GM12878 (cell line): ENCODE results near the gene SMPD4. TPM values are rescaled to one million over a fixed set of nuclear protein-coding genes. Genes with fewer than 3 reads are reported as not detected.
"Not testable (repeated sequence)": the region's sequence is repeated elsewhere in the genome, so short reads cannot be mapped to it uniquely, and the experiment has no call there.

Experiments used
- ATAC-seq: fragments of 200-7000 bp; cut with Tn5 transposase; 3 replicates; pipeline ENCODE4 v1.9.1; 2020; ENCODE audit warnings: mild to moderate bottlenecking, moderate library complexity
- BruUV-seq: library from RNA; stranded (reverse); fragments of 400-500 nt; replicated peaks from 2 replicates; lab custom pipeline; 2021; lab: Mats Ljungman, UMichigan
- CTCF ChIA-PET: fragments of 300-600 bp; sonication (Branson Sonifier 250); formaldehyde crosslinking; extraction: SDS; loops from one replicate; lab custom pipeline; 2021; ENCODE audit warnings: inconsistent platforms; lab: Yijun Ruan, JAX
- POLR2A ChIA-PET: fragments of 350-600 bp; formaldehyde crosslinking; extraction: SDS; loops from one replicate; lab custom pipeline; 2021; ENCODE audit warnings: inconsistent platforms; lab: Charles Lee
- RAD21 ChIA-PET: fragments of 300-600 bp; sonication (Branson Sonifier 250); formaldehyde crosslinking; loops from one replicate; lab custom pipeline; 2023; ENCODE audit warnings: antibody characterized with exemption; ENCODE audit not compliant: unreplicated experiment; lab: Charles Lee
- SMC1A ChIA-PET: fragments of 300-600 bp; sonication (Branson Sonifier 250); formaldehyde crosslinking; loops from one replicate; lab custom pipeline; 2023; ENCODE audit not compliant: unreplicated experiment, uncharacterized antibody; lab: Charles Lee
- DNase-seq: peaks from one replicate; pipeline ENCODE4 v3.0.0-alpha.2; 2011; ENCODE audit warnings: low read depth, low spot score
- FAIRE-seq: peaks from 3 replicates; lab custom pipeline; 2011; peaks lifted over from hg19 to GRCh38; lab: Jason Lieb, UNC
- H2AFZ ChIP-seq: 2 replicates; pipeline ENCODE4 v1.6.0; 2011; ENCODE audit warnings: low read depth, low read length, control low read depth; ENCODE audit not compliant: control insufficient read depth
- H3K27ac ChIP-seq: 2 replicates; pipeline ENCODE4 v1.5.1; 2011; ENCODE audit warnings: control low read depth; ENCODE audit not compliant: control insufficient read depth, insufficient read depth
- H3K27me3 ChIP-seq, 2 experiments: replicated peaks in 1 of 2; 2 replicates each; pipeline versions ENCODE4 v1.6.0 to v1.6.1; 2011; ENCODE audit warnings: low read length in 1 of 2; ENCODE audit not compliant: control insufficient read depth in 2 of 2, insufficient read depth in 2 of 2
- H3K36me3 ChIP-seq, 2 experiments: 2 replicates each; pipeline ENCODE4 v1.5.1; 2011; ENCODE audit warnings: low read length in 1 of 2; ENCODE audit not compliant: control insufficient read depth in 2 of 2, insufficient read depth in 2 of 2
- H3K4me1 ChIP-seq: 2 replicates; pipeline ENCODE4 v1.6.1; 2011; ENCODE audit warnings: mild to moderate bottlenecking, low read length, moderate library complexity, mixed read lengths; ENCODE audit not compliant: control insufficient read depth, insufficient read depth
- H3K4me2 ChIP-seq: 2 replicates; pipeline ENCODE4 v1.6.0; 2011; ENCODE audit warnings: control low read depth; ENCODE audit not compliant: control insufficient read depth, insufficient read depth
- H3K4me3 ChIP-seq: fragments of 200-600 bp; sonication (generic); 2 replicates; pipeline ENCODE4 v1.5.1; 2016
- H3K79me2 ChIP-seq: 2 replicates; pipeline ENCODE4 v1.6.0; 2011; ENCODE audit warnings: low read length; ENCODE audit not compliant: control insufficient read depth, insufficient read depth
- H3K9ac ChIP-seq: 2 replicates; pipeline ENCODE4 v1.8.0; 2011; ENCODE audit warnings: low read length, control low read depth, mixed read lengths; ENCODE audit not compliant: control insufficient read depth, insufficient read depth
- H3K9me3 ChIP-seq: replicated peaks from 3 replicates; pipeline ENCODE4 v1.5.1; 2011; ENCODE audit warnings: mild to moderate bottlenecking, low read length; ENCODE audit not compliant: control insufficient read depth, insufficient read depth
- H4K20me1 ChIP-seq: 2 replicates; pipeline ENCODE4 v1.6.0; 2011; ENCODE audit not compliant: control insufficient read depth, insufficient read depth
- E2F8 ChIP-seq: fragments of 450-650 bp; IDR thresholded peaks from 2 replicates; pipeline ENCODE4 v1.6.1; 2018; ENCODE audit warnings: mild to moderate bottlenecking, low read depth, moderate library complexity; ENCODE audit not compliant: partially characterized antibody
- LARP7 ChIP-seq: fragments of 450-650 bp; IDR thresholded peaks from 2 replicates; pipeline ENCODE4 v1.6.1; 2017; ENCODE audit warnings: mild to moderate bottlenecking
- NBN ChIP-seq: fragments of 450-650 bp; IDR thresholded peaks from 2 replicates; pipeline ENCODE4 v1.6.1; 2016
- NFYA ChIP-seq: IDR thresholded peaks from 2 replicates; pipeline ENCODE4 v1.6.1; 2011; ENCODE audit warnings: low read depth, mild to moderate bottlenecking, low read length, improper control_type of control experiment, borderline replicate concordance
- NR2C2 ChIP-seq: IDR thresholded peaks from 2 replicates; pipeline ENCODE4 v1.6.1; 2011; ENCODE audit warnings: borderline replicate concordance, low read depth; ENCODE audit not compliant: control insufficient read depth, insufficient read length
- POLR2A ChIP-seq: IDR thresholded peaks from 2 replicates; pipeline ENCODE4 v1.6.1; 2011; ENCODE audit warnings: low read depth, mild to moderate bottlenecking, low read length
- POU2F2 ChIP-seq: IDR thresholded peaks from 3 replicates; pipeline ENCODE4 v1.6.1; 2011; ENCODE audit warnings: low read depth, mild to moderate bottlenecking, low read length, borderline replicate concordance
- RFX5 ChIP-seq: IDR thresholded peaks from 2 replicates; pipeline ENCODE4 v1.6.1; 2011; ENCODE audit warnings: low read depth, low read length, improper control_type of control experiment
- ZNF207 ChIP-seq: fragments of 450-650 bp; IDR thresholded peaks from 2 replicates; pipeline ENCODE4 v1.6.1; 2014; ENCODE audit warnings: antibody characterized with exemption, mild to moderate bottlenecking, borderline replicate concordance
- ZNF24 ChIP-seq: fragments of 450-650 bp; IDR thresholded peaks from 2 replicates; pipeline ENCODE4 v1.6.1; 2017; ENCODE audit warnings: antibody characterized with exemption, mild to moderate bottlenecking
- WGBS: methylation state at CpG from one replicate; pipeline ENCODE4 v1.1.6; 2016; ENCODE audit warnings: low lambda C conversion rate; ENCODE audit not compliant: insufficient replicate concordance, insufficient coverage; ENCODE audit errors: missing lambda C conversion rate; 5-methylcytosine and 5-hydroxymethylcytosine counted together
- in situ Hi-C: fragments of 300-500 bp; cut with MboI; formaldehyde crosslinking; loops from 9 replicates; pipeline ENCODE4 v1.14.3; 2018; ENCODE audit warnings: mixed read lengths
- intact Hi-C: fragments of 100-400 bp; cut with micrococcal nuclease; formaldehyde crosslinking; loops from one replicate; pipeline ENCODE4 v1.14.2; 2022; ENCODE audit not compliant: unreplicated experiment
- polyA plus RNA-seq, 11 experiments: library from polyadenylated mRNA; depleted of rRNA in 4 of 11; unstranded in 6 of 11; stranded (reverse) in 5 of 11; fragments of >200 nt; fragmentation: Nextera tagmentation in 4 of 11; fragmentation: Illumina TruSeq in 1 of 11; extraction: Ambion mirVana in 4 of 11; extraction: Trizol in 1 of 11; gene quantifications; 1 replicate in 1 of 11; 2 replicates in 10 of 11; pipeline versions ENCODE4 v1.2.1 to v1.2.3, GENCODE V29; 2011 to 2016; ENCODE audit warnings: inconsistent platforms in 2 of 11, missing spikeins in 2 of 11, low read depth in 1 of 11
- total RNA-seq, 4 experiments: library from RNA; depleted of rRNA in 3 of 4; stranded (reverse); fragments of >200 nt in 3 of 4; fragmentation: Illumina TruSeq in 1 of 4; extraction: Trizol in 1 of 4; gene quantifications; 2 replicates each; pipeline versions ENCODE4 v1.2.1 to v1.2.3, GENCODE V29; 2013 to 2021

Gene SMPD4
- total and polyA plus RNA-seq, 10 of the 15 experiments (the other 5 are each of a cell fraction or from before 2014, with no cell fraction given) = 5.0 to 82.0 (median 45.7) TPM

GRCh38 chr2:130183512-130184373, 2.3 kb upstream of the SMPD4 start:
- ChIA-PET POLR2A (interaction anchor here (0.5 kb wide), 1 partner anchor 53 kb away, joined by 4 read pairs; no protein-coding TSS in a partner anchor), CTCF (interaction anchor here (1.3 kb wide), 1 partner anchor 149 kb away, joined by 4 read pairs; no protein-coding TSS in a partner anchor), RAD21 (no interaction called here), SMC1A (no interaction called here)
- no TSS peak for BruUV-seq
- Histone ChIP-seq H3K9me3 (no peaks in the 10 kb centered on the region), H3K36me3 (no peaks in the 10 kb centered on the region; a peak in 1 of 4 replicates), H3K27ac (peak overlapping the region; percentile 70; the same call in 1 of the 2 replicates), H3K4me2 (peak overlapping the region; percentile 92), H2AFZ (no peak overlapping the region), H3K9ac (peak overlapping the region; percentile 73; the same call in 1 of the 2 replicates), H3K4me1 (no peaks in the 10 kb centered on the region; the same call in 1 of the 2 replicates), H3K4me3 (peak overlapping the region; percentile 83), H3K27me3 (no peaks in the 10 kb centered on the region), H4K20me1 (no peaks in the 10 kb centered on the region), H3K79me2 (peaks cover 44% of the 10 kb centered on the region)
- WGBS = 88% methylated on average over 22 of the region's 26 CpGs
- in situ Hi-C loops = loop anchor here (5.0 kb wide), 1 partner anchor 154 kb away; no protein-coding TSS in a partner anchor
- intact Hi-C loops = no loop called here
- no peak for ATAC-seq
- TF ChIP-seq ZNF24 (no peak), NBN (no peak), LARP7 (no peak), ZNF207 (no peak), E2F8 (no peak), POLR2A (no peak), POU2F2 (no peak), NFYA (no peak), NR2C2 (no peak), RFX5 (no peak)
- FAIRE-seq = no peak
- DNase-seq = no peak

GRCh38 chr2:130182826-130183511, 1.6 kb upstream of the SMPD4 start:
- DNase-seq, SMC1A ChIA-PET, H4K20me1 ChIP-seq, POLR2A ChIA-PET, H3K27me3 ChIP-seq, H3K36me3 ChIP-seq, H3K9me3 ChIP-seq, RAD21 ChIA-PET, H3K4me1 ChIP-seq, BruUV-seq, H2AFZ ChIP-seq: not testable (repeated sequence)
- ATAC-seq (peak; percentile 23; the same call in 2 of the 3 replicates), FAIRE-seq (peak; percentile 76)
- Histone ChIP-seq H3K9ac (peak overlapping the region; percentile 73), H3K4me2 (peak overlapping the region; percentile 92), H3K4me3 (peak overlapping the region; percentile 83), H3K27ac (peak overlapping the region; percentile 70), H3K79me2 (peaks cover 50% of the 10 kb centered on the region)
- CTCF ChIA-PET = interaction anchor here (1.9 to 3.4 kb wide), 3 partner anchors 150 to 159 kb away, joined by 7 to 12 read pairs (median 12); partner anchors contain the start of gene IMP4
- in situ Hi-C loops (loop anchor here (5.0 kb wide), 1 partner anchor 154 kb away; no protein-coding TSS in a partner anchor), intact Hi-C loops (loop anchor here (1.0 kb wide), 1 partner anchor 149 kb away; no protein-coding TSS in a partner anchor)
- 9% methylated on average over 22 of the region's 23 CpGs for WGBS
